Right renal pelvis (tissue), 4 donors: ENCODE results near the gene TPMT. TPM values are rescaled to one million over a fixed set of nuclear protein-coding genes. Genes with fewer than 3 reads are reported as not detected.
"Not testable (repeated sequence)": the region's sequence is repeated elsewhere in the genome, so short reads cannot be mapped to it uniquely, and the experiment has no call there.

Experiments used
- DNase-seq, 4 donors: peaks; one replicate each; pipeline ENCODE4 v3.0.0-alpha.2; 2013; ENCODE audit warnings: low read depth in 4 of 4, low spot score in 3 of 4, missing footprints in 1 of 4
- polyA plus RNA-seq, 4 donors: library from polyadenylated mRNA; unstranded; fragments of 120-200 nt; gene quantifications; one replicate each; pipeline ENCODE4 v1.2.1, GENCODE V29; 2013; ENCODE audit not compliant: insufficient read length in 4 of 4

The TPMT gene
- polyA plus RNA-seq, 4 donors: 25.9 to 32.0 (median 30.9) TPM

GRCh38 chr6:18160911-18161310 is 6.0 kb upstream of the TPMT start:
- DNase-seq: no peak

GRCh38 chr6:18155864-18156421 is 1.1 kb upstream of the TPMT start:
- DNase-seq: peak; percentile 28 to 38 (median 33)

GRCh38 chr6:18155150-18155863 is 430 bp upstream of the TPMT start, which contains the start of gene KDM1B:
Gene KDM1B, plus strand, starts transcription at chr6:18155422. Its CDS starts 4,474 bp downstream, at chr6:18159896.
- peak; percentile 93 to 96 (median 94) for DNase-seq

GRCh38 chr6:18153311-18153703 is 1.6 kb downstream of the TPMT start:
- no peak for DNase-seq

- DNase-seq: no peak
These were observed 3.1 kb downstream of the TPMT start for GRCh38 chr6:18151801-18152200.

GRCh38 chr6:18151391-18151790 is 3.5 kb downstream of the TPMT start:
- not testable (repeated sequence) for DNase-seq

GRCh38 chr6:18148304-18149025 is 6.4 kb downstream of the TPMT start:
- DNase-seq: no peak

GRCh38 chr6:18147616-18148015 is 7.3 kb downstream of the TPMT start:
- no peak for DNase-seq

- DNase-seq: no peak
These were observed 7.7 kb downstream of the TPMT start for GRCh38 chr6:18147160-18147559.

- DNase-seq: no peak
These were observed 12.4 kb downstream of the TPMT start for GRCh38 chr6:18142591-18142861.

- DNase-seq: no peak
These were observed 12.9 kb downstream of the TPMT start for GRCh38 chr6:18141805-18142590.

GRCh38 chr6:18139935-18140621 is 14.8 kb downstream of the TPMT start:
- no peak for DNase-seq

- no peak for DNase-seq
These were observed 16.0 kb downstream of the TPMT start for GRCh38 chr6:18138906-18139305.

- no peak for DNase-seq
These were observed 18.6 kb downstream of the TPMT start for GRCh38 chr6:18136260-18136659.

- DNase-seq: no peak
These were observed 19.7 kb downstream of the TPMT start for GRCh38 chr6:18135171-18135570.

GRCh38 chr6:18132346-18132745 is 22.5 kb downstream of the TPMT start:
- no peak for DNase-seq

- no peak for DNase-seq
These were observed 28.8 kb downstream of the TPMT start for GRCh38 chr6:18126121-18126520.

GRCh38 chr6:18122128-18123093 is 32.5 kb downstream of the TPMT start, which contains the start of gene NHLRC1:
Gene NHLRC1, minus strand, starts transcription at chr6:18122677. Its CDS starts 71 bp downstream, at chr6:18122606.
- peak; percentile 67 to 78 (median 74) for DNase-seq

GRCh38 chr6:18121580-18122127 is 33.2 kb downstream of the TPMT start:
- no peak for DNase-seq
